ENCODE results near the gene ADD3. TPM values are rescaled to one million over a fixed set of nuclear protein-coding genes. Genes with fewer than 3 reads are reported as not detected.

The ADD3 gene
- total RNA-seq, 1 donor from 2014 or later = 113 TPM

DNA sequence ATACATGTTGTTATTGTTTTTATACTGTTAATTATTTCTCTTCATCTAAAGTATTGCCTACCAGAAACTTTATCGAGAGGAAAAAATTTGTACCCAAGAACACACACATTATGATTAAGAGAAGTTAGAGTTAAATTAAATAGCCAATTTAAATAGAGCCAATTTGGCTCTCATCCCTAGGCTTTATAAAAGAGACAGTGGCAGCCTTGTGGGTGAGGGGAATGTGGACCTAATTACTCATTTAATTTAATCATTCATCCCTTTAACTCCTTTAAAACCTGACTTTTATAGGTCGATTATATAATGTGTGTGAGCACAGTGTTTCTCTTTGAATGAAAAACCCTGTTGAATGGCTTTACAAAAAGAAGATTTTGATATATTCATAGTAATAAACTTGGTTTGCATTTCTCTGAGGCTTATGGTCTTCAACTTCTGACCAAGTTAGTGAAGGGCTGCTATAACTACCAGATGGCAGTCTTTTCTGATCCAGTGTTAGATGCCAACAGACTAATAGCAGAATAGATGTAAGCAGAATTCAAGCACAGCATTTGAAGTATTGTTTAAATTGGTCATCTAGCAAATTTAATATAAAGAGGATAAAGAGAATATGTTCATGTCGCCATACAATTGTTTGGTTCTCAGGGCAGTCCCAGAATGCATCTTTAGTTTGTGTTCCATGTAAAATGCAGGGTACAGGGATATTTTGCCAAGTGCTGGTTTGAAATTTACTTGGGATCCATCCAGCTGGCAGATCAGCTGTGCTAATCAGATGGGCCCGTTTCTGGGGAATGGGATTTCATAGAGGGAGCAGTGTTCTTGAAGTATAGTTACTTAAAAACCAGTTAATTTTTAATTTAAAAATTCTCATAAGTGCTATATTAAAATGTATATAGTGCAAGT lies 25.3 kb downstream of the ADD3 start:
- Histone ChIP-seq H3K9me3 (ENCODE audit: control insufficient read depth in 3 of 3, low read length in 3 of 3) (no peaks in the 10 kb centered on the region), H3K36me3 (ENCODE audit: control insufficient read depth in 3 of 3, insufficient read depth in 3 of 3, low read length in 3 of 3) (no peaks in the 10 kb centered on the region), H3K9ac (ENCODE audit: low read depth in 1 of 3, low read length in 3 of 3) (no peak overlapping the region), H3K27me3 (ENCODE audit: control insufficient read depth in 3 of 3, insufficient read depth in 3 of 3, low read length in 3 of 3) (no peaks in the 10 kb centered on the region), H3K4me1 (ENCODE audit: control insufficient read depth in 3 of 3, insufficient read depth in 3 of 3, low read length in 3 of 3) (peaks cover 0 to 17% (median 13%) of the 10 kb centered on the region in 3 donors), H3K4me3 (ENCODE audit: low read length in 3 of 3) (no peak overlapping the region), H3K27ac (ENCODE audit: low read depth, low read length) (no peak overlapping the region)

GRCh38 chr10:110033701-110034235 lies 26.0 kb downstream of the ADD3 start:
- peaks cover 0 to 17% (median 13%) of the 10 kb centered on the region in 3 donors for H3K4me1 ChIP-seq (ENCODE audit: control insufficient read depth in 3 of 3, insufficient read depth in 3 of 3, low read length in 3 of 3)
- H3K9me3 ChIP-seq (ENCODE audit: control insufficient read depth in 3 of 3, low read length in 3 of 3) = no peaks in the 10 kb centered on the region
- H3K27ac ChIP-seq (ENCODE audit: low read depth, low read length) = no peak overlapping the region
- no peaks in the 10 kb centered on the region for H3K27me3 ChIP-seq (ENCODE audit: control insufficient read depth in 3 of 3, insufficient read depth in 3 of 3, low read length in 3 of 3)
- no peak overlapping the region for H3K9ac ChIP-seq (ENCODE audit: low read depth in 1 of 3, low read length in 3 of 3)
- H3K36me3 ChIP-seq (ENCODE audit: control insufficient read depth in 3 of 3, insufficient read depth in 3 of 3, low read length in 3 of 3) = no peaks in the 10 kb centered on the region
- no peak overlapping the region for H3K4me3 ChIP-seq (ENCODE audit: low read length in 3 of 3)

DNA sequence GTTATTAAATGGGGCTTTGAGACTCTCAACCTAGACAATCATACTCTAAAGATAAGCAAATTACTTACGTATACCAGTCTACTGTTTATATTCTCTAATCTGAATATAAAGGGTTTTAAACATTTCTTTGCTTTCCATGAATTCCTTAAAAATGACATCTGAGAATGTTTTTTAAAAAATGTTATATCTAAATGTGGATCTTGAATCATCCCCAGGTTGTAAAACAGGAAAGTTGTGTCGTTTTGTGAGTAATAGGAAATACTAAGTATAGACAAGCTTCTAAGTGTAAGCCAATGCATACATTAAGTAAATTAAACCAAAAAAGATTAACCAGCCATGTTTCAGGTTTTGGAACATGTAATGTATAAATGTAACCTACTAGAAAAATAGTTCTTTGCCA lies 26.8 kb downstream of the ADD3 start:
- Histone ChIP-seq H3K9ac (ENCODE audit: low read depth in 1 of 3, low read length in 3 of 3) (no peak overlapping the region), H3K27me3 (ENCODE audit: control insufficient read depth in 3 of 3, insufficient read depth in 3 of 3, low read length in 3 of 3) (no peaks in the 10 kb centered on the region), H3K4me3 (ENCODE audit: low read length in 3 of 3) (no peak overlapping the region), H3K9me3 (ENCODE audit: control insufficient read depth in 3 of 3, low read length in 3 of 3) (no peaks in the 10 kb centered on the region), H3K4me1 (ENCODE audit: control insufficient read depth in 3 of 3, insufficient read depth in 3 of 3, low read length in 3 of 3) (peaks cover 0 to 17% (median 13%) of the 10 kb centered on the region in 3 donors), H3K27ac (ENCODE audit: low read depth, low read length) (no peak overlapping the region), H3K36me3 (ENCODE audit: control insufficient read depth in 3 of 3, insufficient read depth in 3 of 3, low read length in 3 of 3) (no peaks in the 10 kb centered on the region)

- no peak overlapping the region for H3K27ac ChIP-seq (ENCODE audit: low read depth, low read length)
- H3K36me3 ChIP-seq (ENCODE audit: control insufficient read depth in 3 of 3, insufficient read depth in 3 of 3, low read length in 3 of 3) = no peaks in the 10 kb centered on the region
- no peaks in the 10 kb centered on the region for H3K27me3 ChIP-seq (ENCODE audit: control insufficient read depth in 3 of 3, insufficient read depth in 3 of 3, low read length in 3 of 3)
- no peaks in the 10 kb centered on the region for H3K9me3 ChIP-seq (ENCODE audit: control insufficient read depth in 3 of 3, low read length in 3 of 3)
- H3K4me1 ChIP-seq (ENCODE audit: control insufficient read depth in 3 of 3, insufficient read depth in 3 of 3, low read length in 3 of 3) = peaks cover 0 to 17% (median 13%) of the 10 kb centered on the region in 3 donors
- no peak overlapping the region for H3K4me3 ChIP-seq (ENCODE audit: low read length in 3 of 3)
- H3K9ac ChIP-seq (ENCODE audit: low read depth in 1 of 3, low read length in 3 of 3) = no peak overlapping the region
Observed at GRCh38 chr10:110035070-110035921, 27.5 kb downstream of the ADD3 start.

DNA sequence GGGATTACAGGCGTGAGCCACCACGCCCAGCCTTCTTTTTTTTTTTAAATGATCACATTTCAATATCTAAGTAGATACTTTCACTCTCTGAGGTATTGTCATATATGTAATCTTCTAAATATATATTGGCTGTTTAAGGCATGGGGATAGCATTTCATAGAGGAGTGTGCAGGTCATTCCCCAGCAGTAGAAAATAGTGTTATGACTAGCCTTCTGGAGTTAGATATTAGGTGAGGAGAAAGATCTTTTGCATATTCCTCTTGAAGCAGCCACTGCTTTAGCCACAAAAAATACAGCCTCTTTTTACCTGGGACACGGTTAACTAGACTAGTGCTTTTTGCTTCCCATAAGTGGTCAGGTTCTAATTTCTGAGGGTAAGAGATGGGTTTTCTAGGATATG lies 28.9 kb downstream of the ADD3 start:
- H3K4me3 ChIP-seq (ENCODE audit: low read length in 3 of 3) = no peak overlapping the region
- H3K27ac ChIP-seq (ENCODE audit: low read depth, low read length) = no peak overlapping the region
- peaks cover 0 to 17% (median 13%) of the 10 kb centered on the region in 3 donors for H3K4me1 ChIP-seq (ENCODE audit: control insufficient read depth in 3 of 3, insufficient read depth in 3 of 3, low read length in 3 of 3)
- H3K36me3 ChIP-seq (ENCODE audit: control insufficient read depth in 3 of 3, insufficient read depth in 3 of 3, low read length in 3 of 3) = no peaks in the 10 kb centered on the region
- no peak overlapping the region for H3K9ac ChIP-seq (ENCODE audit: low read depth in 1 of 3, low read length in 3 of 3)
- no peaks in the 10 kb centered on the region for H3K27me3 ChIP-seq (ENCODE audit: control insufficient read depth in 3 of 3, insufficient read depth in 3 of 3, low read length in 3 of 3)
- H3K9me3 ChIP-seq (ENCODE audit: control insufficient read depth in 3 of 3, low read length in 3 of 3) = no peaks in the 10 kb centered on the region

DNA sequence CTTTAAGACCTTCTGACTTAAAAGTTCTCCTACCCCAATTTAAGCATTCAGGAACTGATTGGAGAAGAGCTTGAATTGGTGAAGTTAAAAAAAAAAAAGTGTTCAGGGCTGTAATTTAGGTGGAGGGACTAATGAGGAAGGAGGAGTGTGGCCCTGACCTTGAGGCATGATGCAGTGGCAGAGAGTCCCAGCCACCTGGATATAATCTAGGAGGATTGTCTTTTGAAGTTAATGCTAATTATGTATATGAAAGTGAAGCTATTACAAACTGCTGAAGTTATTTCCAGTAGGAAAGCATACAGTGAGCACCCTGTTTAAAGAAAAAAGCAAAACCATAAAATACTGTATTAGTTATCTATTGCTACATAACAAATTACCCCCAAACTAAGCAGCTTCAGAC lies 31.5 kb downstream of the ADD3 start:
- H3K27me3 ChIP-seq (ENCODE audit: control insufficient read depth in 3 of 3, insufficient read depth in 3 of 3, low read length in 3 of 3) = no peaks in the 10 kb centered on the region
- H3K4me3 ChIP-seq (ENCODE audit: low read length in 3 of 3) = no peak overlapping the region
- no peaks in the 10 kb centered on the region for H3K36me3 ChIP-seq (ENCODE audit: control insufficient read depth in 3 of 3, insufficient read depth in 3 of 3, low read length in 3 of 3)
- no peaks in the 10 kb centered on the region for H3K9me3 ChIP-seq (ENCODE audit: control insufficient read depth in 3 of 3, low read length in 3 of 3)
- no peak overlapping the region for H3K27ac ChIP-seq (ENCODE audit: low read depth, low read length)
- H3K9ac ChIP-seq (ENCODE audit: low read depth in 1 of 3, low read length in 3 of 3) = no peak overlapping the region
- H3K4me1 ChIP-seq (ENCODE audit: control insufficient read depth in 3 of 3, insufficient read depth in 3 of 3, low read length in 3 of 3) = peaks cover 0 to 3% (median 0%) of the 10 kb centered on the region in 3 donors

- no peak overlapping the region for H3K4me3 ChIP-seq (ENCODE audit: low read length in 3 of 3)
- no peak overlapping the region for H3K27ac ChIP-seq (ENCODE audit: low read depth, low read length)
- H3K9ac ChIP-seq (ENCODE audit: low read depth in 1 of 3, low read length in 3 of 3) = no peak overlapping the region
- no peaks in the 10 kb centered on the region for H3K9me3 ChIP-seq (ENCODE audit: control insufficient read depth in 3 of 3, low read length in 3 of 3)
- H3K36me3 ChIP-seq (ENCODE audit: control insufficient read depth in 3 of 3, insufficient read depth in 3 of 3, low read length in 3 of 3) = no peaks in the 10 kb centered on the region
- peaks cover 0 to 3% (median 0%) of the 10 kb centered on the region in 3 donors for H3K4me1 ChIP-seq (ENCODE audit: control insufficient read depth in 3 of 3, insufficient read depth in 3 of 3, low read length in 3 of 3)
- H3K27me3 ChIP-seq (ENCODE audit: control insufficient read depth in 3 of 3, insufficient read depth in 3 of 3, low read length in 3 of 3) = no peaks in the 10 kb centered on the region
Observed at GRCh38 chr10:110040108-110040507, 32.3 kb downstream of the ADD3 start.

DNA sequence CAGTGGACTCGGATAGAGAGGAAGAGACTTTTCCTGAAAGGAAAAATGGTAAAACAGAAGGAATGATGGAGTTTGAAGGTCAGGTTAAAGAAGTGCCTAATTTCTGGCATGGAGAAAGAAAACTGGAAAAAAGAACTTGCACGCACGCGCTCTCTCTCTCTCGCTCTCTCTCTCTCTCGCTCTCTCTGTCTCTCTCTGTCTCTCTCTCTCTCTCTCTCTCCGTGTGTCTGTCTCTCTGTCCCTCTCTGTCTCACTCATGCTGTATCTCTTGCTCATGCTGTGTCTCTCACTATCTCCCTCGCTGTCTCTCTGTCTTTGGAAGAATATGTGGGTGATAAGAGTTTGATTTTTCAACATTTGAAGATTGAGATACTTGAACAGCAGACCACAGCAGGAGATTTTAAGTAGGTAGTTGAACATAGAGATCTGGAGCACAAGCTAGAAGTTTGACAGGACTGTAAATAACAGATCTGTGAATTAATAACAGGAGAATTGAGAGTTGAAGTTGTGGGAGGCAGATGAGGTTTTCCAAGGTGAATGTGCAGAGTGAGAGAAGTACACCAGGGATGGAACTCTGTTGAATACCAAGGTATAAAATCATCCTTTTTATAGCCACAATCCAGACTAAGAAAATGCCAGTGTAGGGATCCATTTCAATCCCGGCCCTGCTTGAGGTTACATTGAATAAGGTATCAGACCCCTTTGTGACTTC lies 33.1 kb downstream of the ADD3 start:
- H3K4me1 ChIP-seq (ENCODE audit: control insufficient read depth in 3 of 3, insufficient read depth in 3 of 3, low read length in 3 of 3) = peaks cover 0 to 3% (median 0%) of the 10 kb centered on the region in 3 donors
- H3K27me3 ChIP-seq (ENCODE audit: control insufficient read depth in 3 of 3, insufficient read depth in 3 of 3, low read length in 3 of 3) = no peaks in the 10 kb centered on the region
- no peak overlapping the region for H3K27ac ChIP-seq (ENCODE audit: low read depth, low read length)
- H3K36me3 ChIP-seq (ENCODE audit: control insufficient read depth in 3 of 3, insufficient read depth in 3 of 3, low read length in 3 of 3) = no peaks in the 10 kb centered on the region
- H3K9ac ChIP-seq (ENCODE audit: low read depth in 1 of 3, low read length in 3 of 3) = no peak overlapping the region
- no peaks in the 10 kb centered on the region for H3K9me3 ChIP-seq (ENCODE audit: control insufficient read depth in 3 of 3, low read length in 3 of 3)
- H3K4me3 ChIP-seq (ENCODE audit: low read length in 3 of 3) = no peak overlapping the region

- peaks cover 0 to 3% (median 0%) of the 10 kb centered on the region in 3 donors for H3K4me1 ChIP-seq (ENCODE audit: control insufficient read depth in 3 of 3, insufficient read depth in 3 of 3, low read length in 3 of 3)
- H3K27me3 ChIP-seq (ENCODE audit: control insufficient read depth in 3 of 3, insufficient read depth in 3 of 3, low read length in 3 of 3) = no peaks in the 10 kb centered on the region
Observed at GRCh38 chr10:110041479-110041829, 33.7 kb downstream of the ADD3 start.

More at GRCh38 chr10:110041479-110041829, 33.7 kb downstream of the ADD3 start:
- no peaks in the 10 kb centered on the region for H3K36me3 ChIP-seq (ENCODE audit: control insufficient read depth in 3 of 3, insufficient read depth in 3 of 3, low read length in 3 of 3)
- H3K27ac ChIP-seq (ENCODE audit: low read depth, low read length) = no peak overlapping the region
- no peaks in the 10 kb centered on the region for H3K9me3 ChIP-seq (ENCODE audit: control insufficient read depth in 3 of 3, low read length in 3 of 3)
- no peak overlapping the region for H3K4me3 ChIP-seq (ENCODE audit: low read length in 3 of 3)
- H3K9ac ChIP-seq (ENCODE audit: low read depth in 1 of 3, low read length in 3 of 3) = no peak overlapping the region

Data from skeletal muscle tissue (tissue), 4 donors.